PFSK-1 (cell line): ENCODE measurements around the gene KAZN.

Source experiments
- FOXP2 ChIP-seq: optimal IDR thresholded peaks from 2 replicates; pipeline ENCODE3; 2011; ENCODE audit warnings: borderline replicate concordance, control low read depth, inconsistent platforms; ENCODE audit not compliant: insufficient read depth; ENCODE audit errors: extremely low read length, extremely low read depth
- POLR2AphosphoS5 ChIP-seq: IDR thresholded peaks from 2 replicates; pipeline ENCODE4 v1.6.1; 2012; ENCODE audit warnings: low read depth, mild to moderate bottlenecking, control low read depth, low read length, moderate library complexity
- REST ChIP-seq, 2 experiments: IDR thresholded peaks; 2 replicates each; pipeline versions ENCODE4 v1.6.1 to v1.8.0; 2011 to 2012; ENCODE audit warnings: low read depth in 2 of 2, low read length in 2 of 2, control low read depth in 1 of 2, inconsistent platforms in 1 of 2, mild to moderate bottlenecking in 1 of 2, moderate library complexity in 1 of 2; ENCODE audit not compliant: insufficient read depth in 1 of 2
- SIN3A ChIP-seq: IDR thresholded peaks from 2 replicates; pipeline ENCODE4 v1.6.1; 2012; ENCODE audit warnings: mild to moderate bottlenecking, low read length, moderate library complexity, borderline replicate concordance; ENCODE audit not compliant: insufficient read depth
- TAF1 ChIP-seq: IDR thresholded peaks from 2 replicates; pipeline ENCODE4 v1.6.1; 2012; ENCODE audit warnings: low read length, control low read depth, borderline replicate concordance; ENCODE audit not compliant: insufficient read depth

GRCh38 chr1:15068997-15069396 is 470.5 kb downstream of the KAZN start:
- TF ChIP-seq REST (IDR thresholded peaks at IDR 0.05; ENCODE audit: insufficient read depth in 1 of 2, low read depth in 2 of 2, low read length in 2 of 2) (no peak), SIN3A (no peak), POLR2AphosphoS5 (no peak), TAF1 (no peak), FOXP2 (no peak)
